NCI-H2196 (cell line): ENCODE data around the gene ATG7.

Experiments used
- DNase-seq: peaks from one replicate; lab custom pipeline; 2025; ENCODE audit not compliant: unreplicated experiment; lab: John Stamatoyannopoulos, UW

ATG7 gene

DNA sequence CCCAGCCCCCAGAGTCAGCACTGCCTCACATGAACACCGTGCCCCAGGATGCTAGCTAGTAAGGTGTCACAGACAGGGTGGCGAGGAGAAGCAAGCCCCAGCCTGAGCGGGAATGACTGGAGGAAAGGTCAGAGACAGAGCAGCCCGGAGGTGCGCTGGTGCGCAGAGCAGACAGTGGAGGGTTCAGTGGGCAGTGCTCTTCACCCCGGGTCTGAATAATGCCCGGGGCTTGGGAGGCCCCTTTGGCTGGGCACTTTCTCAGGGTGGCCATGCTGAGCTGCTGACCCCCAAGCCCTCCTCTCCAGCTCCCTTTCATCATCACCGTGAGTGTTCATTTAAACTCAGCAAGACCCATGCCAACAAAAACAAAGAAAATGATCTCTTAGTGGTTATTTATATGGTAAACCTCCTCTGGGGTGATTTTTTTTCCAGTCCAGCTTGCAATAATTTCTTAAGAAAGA, 260.8 kb downstream of the ATG7 start:
- DNase-seq, result no peak

DNA sequence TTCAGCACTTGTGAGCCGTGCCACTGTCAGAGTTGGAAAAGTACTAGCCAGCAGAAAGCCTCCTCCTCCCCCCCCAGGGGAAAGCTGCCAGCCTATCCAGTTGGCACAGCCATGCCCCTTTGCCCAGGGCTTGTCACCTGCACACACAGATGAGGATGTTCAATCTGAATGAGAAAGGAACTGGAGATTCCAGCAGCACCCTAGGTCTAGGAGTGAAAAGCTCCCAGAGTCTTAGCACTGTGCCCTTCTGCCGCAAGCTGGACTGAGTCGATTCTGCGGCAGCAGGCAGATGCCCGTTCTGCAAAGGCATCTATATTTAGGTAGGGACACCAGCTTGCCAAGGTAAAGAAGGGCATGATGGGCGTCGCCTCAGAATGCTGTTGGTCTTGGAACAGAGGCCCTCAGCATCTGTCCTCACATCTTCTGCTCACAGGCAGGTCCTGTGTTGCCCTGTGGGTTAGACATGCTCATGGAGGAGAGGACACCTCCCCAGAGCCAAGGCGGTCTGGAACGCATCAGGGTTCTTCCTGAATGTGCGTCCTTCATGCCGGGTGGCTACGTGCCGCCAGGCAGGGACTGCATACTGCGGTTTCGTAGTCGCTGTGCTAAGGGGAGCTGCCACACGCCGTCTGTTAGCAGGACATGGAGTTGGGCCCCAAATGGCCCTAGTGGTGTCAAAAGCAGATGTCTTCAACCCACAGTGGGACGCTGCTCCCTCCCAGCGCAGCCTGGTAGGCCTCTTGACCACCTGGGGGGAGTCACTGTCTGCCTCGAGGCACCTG, 262.0 kb downstream of the ATG7 start:
- no peak for DNase-seq

DNA sequence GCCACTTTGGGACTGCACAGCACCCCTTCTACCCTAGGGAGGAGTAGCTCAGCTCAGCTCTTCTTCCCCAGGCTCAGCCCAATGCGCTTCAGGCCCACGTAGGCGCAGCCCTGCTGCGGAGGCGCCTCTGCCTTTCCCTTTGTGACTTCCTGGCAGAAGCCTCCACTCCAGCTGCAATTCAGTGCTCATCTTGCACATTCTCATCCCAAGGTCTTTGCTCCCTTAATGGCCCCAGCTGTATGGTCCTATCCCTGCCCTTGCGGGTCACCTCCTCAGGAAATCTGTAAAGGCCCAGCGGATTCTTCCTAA, 262.6 kb downstream of the ATG7 start:
- no peak for DNase-seq

DNA sequence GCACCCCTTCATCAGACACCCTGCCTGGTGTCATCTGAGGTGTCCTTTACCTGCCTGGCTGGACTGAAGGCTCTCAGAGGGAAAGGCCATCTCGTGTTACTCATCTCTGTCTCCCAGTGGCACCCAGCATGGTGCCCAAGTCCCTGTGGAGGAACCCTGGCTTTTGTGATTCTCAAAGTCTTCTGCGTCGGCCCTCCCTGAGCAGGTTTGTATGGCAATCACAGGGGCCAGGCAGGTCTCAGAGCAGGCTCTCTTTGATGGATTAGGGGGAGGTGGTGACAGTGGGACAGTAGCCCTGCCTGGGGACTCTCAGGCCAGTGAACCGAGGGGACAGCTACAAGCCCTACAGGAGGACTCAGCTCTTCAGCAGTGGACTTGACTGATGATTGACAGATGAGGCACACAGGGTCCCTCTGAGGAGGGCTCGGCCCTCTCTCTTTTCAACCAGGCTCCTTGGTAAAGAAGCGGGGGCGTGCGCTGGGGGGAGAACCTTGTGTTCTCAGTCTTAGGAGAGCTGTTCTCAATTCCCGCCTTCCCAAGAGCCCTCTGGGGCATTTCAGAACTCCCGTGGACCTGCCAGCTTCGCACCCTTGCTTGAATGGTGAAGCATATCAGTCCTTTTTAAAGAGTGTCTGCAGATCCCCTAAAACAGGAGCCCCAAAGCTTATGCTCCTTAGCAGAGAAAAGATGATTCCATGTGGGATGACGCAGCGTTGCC, 263.2 kb downstream of the ATG7 start:
- DNase-seq, result no peak

DNA sequence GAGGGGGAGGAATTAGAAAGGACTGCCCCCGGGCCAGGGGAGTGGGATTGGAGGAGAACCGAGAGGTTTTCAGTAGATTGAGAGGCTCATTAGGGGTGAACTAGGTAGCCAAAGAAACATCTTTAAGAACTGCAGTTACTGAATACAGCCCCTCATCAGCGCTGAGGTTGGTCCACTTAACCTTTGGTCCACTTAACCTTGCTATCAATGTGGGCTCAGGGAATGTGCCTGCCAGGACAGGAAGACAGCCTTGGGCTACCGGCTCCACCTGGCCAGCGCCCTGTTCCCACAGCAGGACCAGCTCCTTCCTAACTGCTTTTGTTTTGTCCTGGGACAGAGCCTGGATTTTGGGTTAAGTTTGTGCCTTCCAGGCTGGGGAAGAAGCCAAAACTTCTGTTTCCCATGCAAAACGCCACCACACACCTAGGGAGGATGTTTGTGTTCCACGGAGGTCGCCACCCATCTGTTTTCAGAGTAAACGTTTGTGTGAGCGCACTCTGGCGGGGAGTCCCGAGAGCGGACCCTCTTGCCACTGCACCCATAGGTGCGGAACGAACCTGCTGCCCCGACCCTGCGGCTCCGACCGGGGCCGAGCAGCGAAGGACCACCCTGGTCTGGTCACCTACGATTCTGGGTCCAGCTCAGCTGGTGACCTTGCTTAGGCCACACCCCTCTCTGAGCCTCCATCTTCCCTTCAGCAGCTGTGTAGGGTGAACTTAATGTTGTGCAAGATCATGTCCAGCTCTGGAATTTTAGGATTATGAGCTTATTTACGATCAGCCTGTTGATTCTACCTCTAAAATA, 264.1 kb downstream of the ATG7 start:
- DNase-seq, result no peak

DNA sequence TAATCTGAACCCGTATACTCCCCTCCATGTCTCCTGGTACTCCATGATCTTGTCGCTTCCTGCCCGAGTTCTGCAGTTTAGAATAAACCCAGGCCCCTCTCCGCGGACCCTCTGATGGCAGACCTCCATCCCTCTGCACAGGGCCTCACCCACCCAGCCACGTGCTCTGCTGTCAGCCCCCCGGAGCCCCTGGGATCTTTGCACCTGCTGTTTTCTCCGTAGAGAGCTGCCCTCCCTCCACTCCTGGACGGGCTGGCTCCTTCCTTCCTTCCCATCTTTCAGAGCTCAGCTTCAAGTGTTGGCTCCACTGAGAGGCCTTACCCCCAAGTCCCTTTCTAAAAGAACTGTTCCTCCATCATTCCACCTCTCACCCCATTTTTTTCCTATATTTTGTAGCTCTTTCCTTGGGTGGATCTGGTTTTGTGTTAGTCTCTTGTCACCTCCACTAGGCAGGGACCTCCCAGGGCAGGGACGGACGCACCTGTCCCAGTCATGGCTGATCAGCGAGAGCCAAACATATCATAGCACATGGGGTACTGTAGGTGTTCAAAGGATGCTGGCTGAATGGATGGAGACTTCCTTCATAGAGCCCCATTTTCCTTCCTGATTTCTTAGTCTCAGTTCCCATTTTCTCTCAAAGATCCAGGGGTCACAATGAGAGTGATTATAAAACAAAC, 264.9 kb downstream of the ATG7 start:
- DNase-seq, result no peak

DNA sequence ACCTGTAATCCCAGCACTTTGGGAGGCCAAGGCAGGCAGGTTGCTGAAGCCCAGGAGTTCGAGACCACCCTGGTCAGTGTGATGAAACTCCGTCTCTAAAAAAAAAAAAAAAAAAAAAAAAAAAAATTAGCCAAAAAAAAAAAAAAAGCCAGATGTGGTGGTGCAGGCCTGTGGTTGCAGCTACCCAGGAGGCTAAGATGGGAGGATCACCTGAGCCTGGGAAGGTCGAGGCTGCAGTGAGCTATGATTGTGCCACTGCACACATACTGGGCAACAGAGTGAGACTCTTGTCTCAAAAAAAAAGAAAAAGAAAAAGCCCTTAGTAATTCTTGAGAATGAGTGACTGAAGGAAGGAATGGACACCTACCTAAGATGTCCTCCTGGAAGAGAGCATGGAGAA, 266.4 kb downstream of the ATG7 start:
- no peak for DNase-seq

DNA sequence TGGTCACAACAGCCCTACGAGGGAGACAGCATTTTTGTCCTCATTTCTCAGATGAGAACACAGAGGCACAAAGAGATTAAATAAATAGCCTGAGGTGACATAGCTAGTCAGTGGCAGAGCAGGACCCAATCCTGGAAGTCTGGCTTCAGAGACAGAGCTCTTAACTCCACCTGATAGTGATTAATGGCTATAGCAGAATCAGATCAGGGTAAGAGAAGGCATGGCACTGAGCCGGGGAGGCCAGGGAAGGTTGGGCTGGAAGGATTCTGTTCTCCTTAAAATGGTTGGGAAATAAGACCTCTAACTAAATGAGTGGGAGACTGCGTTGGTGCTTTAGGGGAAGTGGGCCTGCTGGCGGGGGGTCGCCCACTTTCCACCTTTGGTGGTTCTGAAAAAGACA, 267.0 kb downstream of the ATG7 start:
- no peak for DNase-seq

DNA sequence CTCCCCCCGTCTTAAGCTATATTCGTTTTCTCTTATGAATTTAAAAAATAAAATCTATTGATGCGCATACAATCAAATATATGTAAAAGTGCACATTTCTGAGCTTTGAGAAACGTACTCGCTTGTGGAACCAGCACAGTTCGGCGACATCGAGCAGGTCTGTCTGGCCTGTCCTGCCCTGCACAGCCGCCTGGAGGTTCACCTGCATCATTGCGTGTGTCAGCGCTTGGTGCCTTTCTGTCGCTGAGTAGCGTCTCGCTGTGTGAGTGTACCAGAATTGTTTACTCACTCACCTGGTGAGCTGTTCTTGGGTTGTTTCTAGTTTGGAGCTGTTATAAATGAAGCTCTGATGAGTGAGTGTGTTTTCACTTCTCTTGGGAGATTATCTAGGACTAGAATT, 267.5 kb downstream of the ATG7 start:
- no peak for DNase-seq

DNA sequence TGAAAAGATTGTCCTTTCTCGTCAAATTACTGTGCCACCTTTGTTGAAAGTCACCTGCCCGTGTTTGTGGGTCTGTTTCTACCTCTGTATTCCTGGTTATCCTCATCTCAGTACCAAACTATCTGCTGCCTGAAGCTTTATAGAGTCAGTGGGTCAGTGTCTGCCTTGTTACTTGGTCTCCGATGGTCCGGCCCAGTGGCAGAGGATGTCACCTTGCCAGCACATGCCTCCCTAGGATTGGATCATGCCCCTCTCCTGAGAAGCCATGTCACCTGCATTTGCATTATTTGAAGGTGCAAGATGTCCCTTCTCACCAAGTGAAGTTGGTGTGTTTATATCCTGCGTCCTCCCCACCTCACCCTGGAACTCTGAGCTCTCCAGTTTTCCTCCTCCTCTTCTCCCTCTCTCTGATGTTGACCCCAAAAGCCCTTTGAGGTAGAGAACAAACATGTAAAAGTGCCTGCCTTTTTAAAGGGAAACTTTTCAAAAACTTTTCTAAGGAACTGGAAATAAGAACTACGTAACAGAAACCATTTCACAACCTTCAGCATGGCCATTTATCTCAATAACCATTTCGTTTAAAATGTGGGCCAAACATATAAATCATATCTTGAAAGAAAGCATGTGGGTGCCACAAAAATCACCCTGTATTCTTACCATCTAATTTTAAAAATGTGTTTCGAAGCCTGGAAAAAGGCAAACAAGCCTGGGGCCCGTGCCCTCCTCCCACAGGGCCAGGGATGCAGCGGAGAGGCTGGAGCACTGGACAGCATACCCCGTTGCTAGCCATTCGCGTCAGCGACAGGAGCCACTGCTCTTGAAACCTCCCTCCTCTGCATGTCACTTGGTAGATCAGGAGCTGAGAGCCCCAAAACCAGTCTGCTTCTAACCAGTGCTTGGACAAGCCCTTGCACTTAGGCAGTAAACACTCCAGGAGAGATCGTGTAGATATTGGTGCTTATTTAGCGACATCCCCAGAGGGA, 269.4 kb downstream of the ATG7 start:
- DNase-seq, result no peak

DNA sequence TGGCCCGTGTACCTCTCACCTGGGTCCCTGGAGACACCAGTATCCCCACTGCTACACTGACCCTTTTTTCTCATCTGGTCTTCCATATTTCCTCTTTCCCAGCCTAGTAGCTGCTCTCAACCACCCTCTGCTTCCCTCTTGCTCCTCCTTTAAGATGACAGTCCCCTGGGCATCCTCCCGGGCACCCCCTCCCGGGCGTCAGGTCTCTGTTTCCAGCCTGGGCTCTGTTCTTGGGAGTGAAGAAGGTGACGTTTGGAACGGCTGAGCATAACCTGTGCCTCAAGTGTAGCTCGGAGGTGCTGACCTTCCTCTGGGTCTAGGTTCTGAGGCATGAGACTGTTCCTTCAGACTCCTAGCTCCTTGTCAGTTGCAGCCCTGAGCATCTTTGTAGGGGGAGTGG, 270.4 kb downstream of the ATG7 start:
- DNase-seq, result no peak

DNA sequence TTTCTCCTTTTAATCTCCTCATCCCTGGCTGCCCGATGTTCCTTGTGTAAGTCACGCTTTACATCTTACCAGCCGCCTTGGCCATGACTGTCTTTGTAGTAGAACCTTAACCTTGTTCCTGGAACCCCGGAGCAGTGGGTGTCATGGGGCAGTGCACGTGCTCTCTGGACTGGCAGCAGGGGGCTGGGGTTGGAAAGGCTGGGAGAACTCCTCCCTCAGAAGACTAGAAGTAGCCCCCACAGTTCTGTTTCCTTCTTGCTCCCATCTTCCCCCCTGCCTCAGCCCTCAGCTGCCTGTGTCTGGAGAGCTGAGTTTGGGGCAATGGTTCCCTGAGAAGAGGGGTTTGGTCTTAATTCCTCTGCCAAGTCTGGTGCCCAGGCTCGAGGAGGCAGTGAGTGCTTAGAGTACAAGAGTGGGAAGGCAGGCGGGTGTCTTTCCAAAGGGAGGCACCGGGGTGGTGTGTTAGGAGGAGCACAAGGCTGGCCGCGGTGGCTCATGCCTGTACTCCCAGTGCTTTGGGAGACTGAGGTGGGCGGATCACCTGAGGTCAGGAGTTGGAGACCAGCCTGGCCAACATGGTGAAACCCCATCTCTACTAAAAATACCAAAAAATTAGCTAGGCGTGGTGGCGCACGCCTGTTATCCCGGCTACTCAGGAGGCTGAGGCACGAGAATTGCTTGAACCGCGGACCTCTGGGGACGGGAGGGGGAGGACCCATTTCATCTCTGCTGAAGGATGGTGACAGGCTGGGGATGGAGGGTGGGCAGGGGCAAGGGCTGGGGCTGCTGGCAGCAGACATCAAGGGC, 271.1 kb downstream of the ATG7 start:
- no peak for DNase-seq

DNA sequence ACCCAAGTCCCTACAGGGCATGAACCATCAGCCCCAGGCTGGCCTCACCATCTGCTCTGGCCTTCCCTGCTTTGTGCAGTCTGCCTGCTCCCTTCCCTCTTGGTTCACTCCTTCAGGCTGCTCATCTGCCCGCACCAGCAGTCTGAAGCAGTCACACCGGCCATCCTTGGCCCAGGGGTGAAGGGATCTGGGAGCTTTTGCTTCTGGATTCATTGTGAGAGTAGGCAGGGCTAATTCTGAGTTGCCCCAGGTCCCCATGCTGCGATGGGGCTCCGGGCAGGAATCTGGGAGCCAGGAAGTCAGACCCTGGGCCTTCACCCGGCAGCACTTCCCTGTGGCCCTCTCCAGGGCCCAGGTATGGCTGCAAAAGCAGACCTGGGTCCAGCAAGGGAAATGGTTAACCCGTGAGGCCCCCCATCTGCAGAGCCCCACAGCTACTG, 271.8 kb downstream of the ATG7 start:
- DNase-seq, result no peak

DNA sequence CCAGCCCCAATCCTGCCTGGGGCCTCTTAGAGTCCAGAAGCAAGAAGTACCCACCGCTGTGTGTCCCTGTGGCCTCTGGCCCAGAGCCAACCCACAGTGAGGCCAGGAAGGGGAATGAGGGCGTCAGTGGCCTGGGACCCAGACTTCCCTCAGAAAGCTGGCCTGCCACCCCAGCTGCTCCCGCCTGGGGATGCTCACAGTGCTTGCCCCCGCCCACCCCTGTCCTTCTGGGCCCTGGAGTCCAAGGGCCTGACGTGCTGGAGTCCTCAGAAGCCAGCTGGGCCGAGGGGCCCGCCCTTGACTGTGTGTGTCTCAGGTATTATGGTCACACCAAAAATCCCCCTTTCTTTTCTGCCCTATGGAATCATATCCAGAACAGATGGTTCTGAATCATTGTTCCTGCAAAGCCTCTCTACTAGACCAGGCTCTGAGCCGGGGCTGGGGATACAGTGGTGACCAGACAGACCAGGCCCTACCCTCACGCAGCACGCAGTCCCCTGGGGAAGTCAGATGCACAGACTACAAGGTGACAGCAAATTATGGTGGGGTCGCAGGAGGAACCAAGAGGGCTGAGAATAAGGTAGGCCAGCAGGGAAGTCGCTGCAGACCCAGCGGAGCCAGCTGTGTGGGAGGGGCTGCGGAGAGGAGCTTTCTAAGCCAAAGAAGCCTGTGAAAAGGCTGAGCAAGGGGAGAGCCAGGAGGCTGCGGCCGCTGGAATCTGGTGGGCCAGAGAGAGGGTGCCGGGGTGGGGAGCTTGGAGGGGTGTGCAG, 272.4 kb downstream of the ATG7 start:
- DNase-seq, result no peak

DNA sequence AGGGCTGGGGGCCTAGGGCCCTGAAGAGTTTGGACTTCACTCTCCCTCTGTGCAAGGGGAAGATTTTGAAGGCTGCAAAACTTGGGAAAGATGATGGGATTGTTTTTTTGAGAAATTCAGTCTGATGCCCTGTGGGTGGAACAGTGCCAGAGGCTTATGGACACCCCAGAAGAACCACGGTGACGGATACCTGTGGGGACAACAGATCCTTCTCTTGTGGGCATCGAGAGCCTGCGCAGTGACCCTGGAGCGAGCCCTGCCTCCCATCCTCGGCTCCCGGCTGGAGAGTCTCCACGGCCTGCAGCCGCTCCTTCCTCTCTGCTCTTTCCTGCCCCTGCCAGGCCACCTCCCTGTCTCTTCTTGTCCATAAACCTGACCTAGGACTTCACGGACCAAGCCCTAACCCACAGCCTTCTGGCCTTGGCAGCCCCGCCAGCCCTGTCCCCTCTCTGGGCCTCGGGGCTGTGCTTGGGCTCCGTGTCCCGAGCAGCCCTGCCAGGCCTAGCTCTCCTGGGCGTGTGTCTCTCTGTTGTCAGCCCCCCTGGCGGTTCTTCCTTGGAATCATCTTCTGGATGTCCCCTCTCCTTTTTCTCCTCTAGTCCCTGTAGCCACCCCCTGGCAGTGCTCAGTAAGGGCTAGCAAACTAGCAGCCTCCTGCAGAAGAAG, 273.1 kb downstream of the ATG7 start:
- no peak for DNase-seq

DNA sequence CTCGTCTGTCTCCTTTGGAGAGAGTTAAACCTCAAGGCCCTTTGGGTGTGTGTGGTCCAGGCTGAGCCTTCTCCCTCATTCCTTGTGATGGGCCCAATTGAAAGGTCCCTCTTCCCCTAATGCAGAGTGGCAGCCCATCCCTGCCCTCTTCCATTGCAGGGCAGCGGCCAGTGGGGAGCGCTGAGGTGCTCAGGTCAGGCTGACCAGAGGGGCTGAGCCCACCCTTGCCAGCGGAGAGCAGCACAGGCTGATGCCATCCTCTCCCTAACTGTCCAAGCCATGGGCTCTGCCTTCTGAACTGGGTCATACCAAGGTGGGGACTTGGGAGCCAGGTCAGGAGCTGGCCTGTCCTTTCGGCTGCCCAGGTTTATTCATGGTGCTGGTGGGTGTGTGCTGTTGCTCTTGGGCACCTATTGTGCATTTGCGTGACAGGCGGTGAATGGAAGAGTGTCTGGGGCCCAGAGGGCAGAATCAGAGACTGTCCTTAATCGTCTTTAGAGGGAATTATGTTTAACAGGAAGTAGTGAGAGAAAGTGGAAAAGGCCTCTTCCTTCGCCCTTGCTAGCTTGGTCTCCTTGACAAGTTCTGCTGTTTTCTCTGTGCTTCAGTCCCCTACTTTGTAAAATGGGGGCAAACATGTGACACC, 274.6 kb downstream of the ATG7 start:
- no peak for DNase-seq

DNA sequence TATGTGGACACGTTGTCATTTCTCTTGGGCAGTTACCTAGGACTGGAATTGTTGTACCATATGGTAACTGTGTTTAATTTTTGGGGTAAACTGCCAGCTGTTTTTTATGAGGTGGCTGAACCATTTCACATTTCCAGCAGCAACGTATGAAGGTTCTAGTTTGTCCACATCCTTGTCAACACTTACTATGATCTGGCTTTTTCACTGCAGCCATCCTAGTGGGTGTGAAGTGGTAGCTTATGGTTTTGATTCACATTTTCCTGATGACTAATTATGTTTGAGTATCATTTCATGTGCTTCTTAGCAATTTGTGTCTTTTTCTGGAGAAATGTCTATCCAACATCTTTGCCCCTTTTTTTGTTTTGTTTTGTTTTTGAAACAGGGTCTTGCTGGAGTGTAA, 275.3 kb downstream of the ATG7 start:
- DNase-seq, result no peak

DNA sequence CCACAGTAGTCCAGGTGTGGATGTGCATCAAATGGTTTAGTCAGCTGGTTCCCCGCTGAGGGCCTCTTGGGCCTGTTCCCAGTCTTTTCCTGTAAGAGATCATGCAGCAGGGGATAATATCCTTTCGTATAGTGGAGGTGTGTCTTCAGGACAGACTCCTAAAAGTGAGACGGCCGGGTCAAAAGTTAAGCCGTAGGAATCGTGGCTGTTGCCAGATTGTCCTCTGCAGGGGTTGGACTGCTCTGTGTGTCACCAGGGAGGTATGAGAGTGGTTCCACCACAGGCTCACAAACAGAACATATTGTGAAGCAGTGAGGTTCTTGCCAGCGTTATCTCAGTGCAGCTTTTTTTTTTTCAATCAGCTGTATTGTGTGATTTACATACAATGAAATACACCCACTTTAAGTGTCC, 276.5 kb downstream of the ATG7 start:
- DNase-seq, result no peak
